Nephron progenitor cell (in vitro differentiated cells): ENCODE results near the gene UBE2U.

Experiments
- DNase-seq: peaks from one replicate; pipeline ENCODE4 v3.0.0; 2021
- H3K27ac Mint-ChIP-seq: 2 replicates; pipeline ENCODE4 v1.8.0; 2021; ENCODE audit warnings: mild to moderate bottlenecking, moderate library complexity, mixed read lengths
- H3K27me3 Mint-ChIP-seq: 2 replicates; pipeline ENCODE4 v1.8.0; 2021; ENCODE audit warnings: mild to moderate bottlenecking, low read depth, mixed read lengths; ENCODE audit not compliant: poor library complexity
- H3K36me3 Mint-ChIP-seq: 2 replicates; pipeline ENCODE4 v1.8.0; 2021; ENCODE audit warnings: low read depth, mixed read lengths
- H3K4me1 Mint-ChIP-seq: 2 replicates; pipeline ENCODE4 v1.8.0; 2021; ENCODE audit warnings: mixed read lengths
- H3K4me3 Mint-ChIP-seq: 2 replicates; pipeline ENCODE4 v1.8.0; 2021; ENCODE audit warnings: mild to moderate bottlenecking, moderate library complexity, mixed read lengths
- H3K9me3 Mint-ChIP-seq: 2 replicates; pipeline ENCODE4 v1.8.0; 2021; ENCODE audit warnings: mild to moderate bottlenecking, moderate library complexity, mixed read lengths
- TF ChIP-seq, protein P1 (sequence below): fragments of 200-600 bp; sonication (generic); IDR thresholded peaks from 2 replicates; pipeline ENCODE4 v1.5.0; 2021; ENCODE audit warnings: antibody characterized with exemption

The UBE2U gene

DNA sequence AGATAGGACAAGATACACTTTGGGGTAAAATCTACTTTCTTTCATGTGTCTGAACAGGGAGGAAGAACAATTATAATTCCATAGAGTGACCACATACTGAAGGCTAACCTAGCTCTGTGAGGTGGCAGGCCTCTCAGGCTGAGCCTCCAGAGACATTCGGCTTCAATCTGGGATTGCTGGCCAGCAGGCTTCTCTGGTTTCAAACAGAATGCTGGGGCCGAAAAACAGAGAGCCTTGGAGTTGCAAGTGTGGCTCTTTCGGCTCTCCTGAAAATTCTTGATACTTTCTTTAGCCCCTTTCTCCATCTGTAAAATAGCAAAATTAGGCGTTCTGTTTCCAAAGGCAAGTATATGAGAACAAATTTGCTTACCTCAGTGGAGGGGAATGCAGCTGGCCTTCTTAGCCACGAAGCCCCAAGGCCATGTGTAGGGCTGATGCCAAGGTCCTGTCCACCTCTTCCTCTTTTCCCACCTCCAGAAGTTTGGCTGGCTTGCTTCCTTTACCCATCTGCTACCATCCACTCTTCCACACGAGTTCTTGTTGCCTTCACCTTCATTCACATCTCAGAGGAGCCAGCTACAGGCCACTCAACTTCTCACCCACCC is 30.0 kb upstream of the UBE2U start:
- peak overlapping the region; percentile 20 for H3K27ac Mint-ChIP-seq
- H3K4me3 Mint-ChIP-seq, result no peak overlapping the region
- H3K27me3 Mint-ChIP-seq, result peaks cover 3% of the 10 kb centered on the region
- peaks cover 15% of the 10 kb centered on the region for H3K4me1 Mint-ChIP-seq
- H3K9me3 Mint-ChIP-seq, result peaks cover 28% of the 10 kb centered on the region
- H3K36me3 Mint-ChIP-seq, result peaks cover 43% of the 10 kb centered on the region
- TF ChIP-seq, protein P1, sequence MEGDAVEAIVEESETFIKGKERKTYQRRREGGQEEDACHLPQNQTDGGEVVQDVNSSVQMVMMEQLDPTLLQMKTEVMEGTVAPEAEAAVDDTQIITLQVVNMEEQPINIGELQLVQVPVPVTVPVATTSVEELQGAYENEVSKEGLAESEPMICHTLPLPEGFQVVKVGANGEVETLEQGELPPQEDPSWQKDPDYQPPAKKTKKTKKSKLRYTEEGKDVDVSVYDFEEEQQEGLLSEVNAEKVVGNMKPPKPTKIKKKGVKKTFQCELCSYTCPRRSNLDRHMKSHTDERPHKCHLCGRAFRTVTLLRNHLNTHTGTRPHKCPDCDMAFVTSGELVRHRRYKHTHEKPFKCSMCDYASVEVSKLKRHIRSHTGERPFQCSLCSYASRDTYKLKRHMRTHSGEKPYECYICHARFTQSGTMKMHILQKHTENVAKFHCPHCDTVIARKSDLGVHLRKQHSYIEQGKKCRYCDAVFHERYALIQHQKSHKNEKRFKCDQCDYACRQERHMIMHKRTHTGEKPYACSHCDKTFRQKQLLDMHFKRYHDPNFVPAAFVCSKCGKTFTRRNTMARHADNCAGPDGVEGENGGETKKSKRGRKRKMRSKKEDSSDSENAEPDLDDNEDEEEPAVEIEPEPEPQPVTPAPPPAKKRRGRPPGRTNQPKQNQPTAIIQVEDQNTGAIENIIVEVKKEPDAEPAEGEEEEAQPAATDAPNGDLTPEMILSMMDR, result no peak
- DNase-seq, result no peak

DNA sequence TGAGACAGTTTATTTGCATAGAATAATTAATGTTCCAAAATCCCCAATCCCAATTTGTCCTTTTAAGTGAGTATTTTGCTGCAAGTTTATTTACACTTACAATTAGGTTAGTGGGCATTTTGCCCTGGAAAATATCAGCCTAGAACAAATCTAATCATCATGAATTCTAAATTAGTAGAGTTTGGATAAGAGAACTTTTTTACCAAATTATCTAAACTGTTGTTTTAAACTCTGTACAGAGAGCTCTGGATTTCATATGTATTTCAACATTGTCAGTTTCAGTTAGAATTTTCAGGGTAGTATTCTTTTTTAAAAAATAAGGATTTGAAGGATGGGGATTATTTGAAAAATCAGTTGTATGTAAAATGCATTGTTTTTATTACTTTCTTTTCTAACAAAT is 27.8 kb upstream of the UBE2U start:
- Mint-ChIP-seq H3K36me3 (peaks cover 36% of the 10 kb centered on the region), H3K4me1 (peaks cover 15% of the 10 kb centered on the region)
- TF ChIP-seq, protein P1, result no peak

DNA sequence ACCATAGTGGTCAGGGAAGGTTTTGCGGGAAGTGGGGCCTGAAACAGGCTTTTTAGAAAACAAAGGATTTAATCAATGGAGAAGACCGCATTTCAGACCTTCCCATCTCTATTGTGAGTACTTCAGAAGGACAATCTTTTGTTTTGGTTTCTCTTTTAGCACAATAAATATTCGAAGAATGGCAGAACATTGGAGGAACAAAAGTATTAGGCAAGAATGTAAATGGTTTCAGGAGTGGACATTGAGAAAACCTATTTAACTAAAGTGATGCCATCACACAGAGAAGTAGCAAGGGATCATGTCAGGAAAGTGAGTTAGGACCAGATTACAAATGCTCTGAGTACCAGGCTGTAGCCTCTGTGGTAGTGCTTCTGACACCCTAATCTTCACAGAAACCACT is 26.8 kb upstream of the UBE2U start:
- TF ChIP-seq, protein P1, result no peak
- Mint-ChIP-seq H3K9me3 (peaks cover 3% of the 10 kb centered on the region), H3K27ac (peak overlapping the region; percentile 27), H3K4me3 (no peak overlapping the region), H3K36me3 (peaks cover 29% of the 10 kb centered on the region), H3K4me1 (peaks cover 15% of the 10 kb centered on the region), H3K27me3 (no peaks in the 10 kb centered on the region)
- no peak for DNase-seq

More for the DNA sequence above, 27.8 kb upstream of the UBE2U start:
- Mint-ChIP-seq H3K27me3 (peaks cover 3% of the 10 kb centered on the region), H3K27ac (no peak overlapping the region), H3K4me3 (no peak overlapping the region), H3K9me3 (peaks cover 10% of the 10 kb centered on the region)
- no peak for DNase-seq

DNA sequence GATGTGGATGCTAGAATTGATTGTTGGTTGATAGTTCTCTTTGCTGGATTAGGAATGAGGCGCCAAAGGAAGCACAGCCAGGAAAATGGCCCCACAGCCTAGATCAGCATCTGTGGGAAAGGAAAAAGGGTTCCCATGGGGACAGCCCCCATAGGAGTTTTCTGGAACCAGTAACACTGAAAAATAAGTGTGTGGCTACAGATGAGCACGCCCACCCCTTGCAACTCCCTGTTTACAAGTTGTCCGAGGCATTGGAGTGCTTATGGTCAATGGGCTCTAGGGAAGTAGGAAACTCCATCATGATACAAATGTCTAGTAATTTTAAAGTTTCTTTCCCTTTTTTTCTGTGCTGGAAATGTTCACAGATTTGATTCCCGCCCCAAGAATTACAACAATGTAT is 23.8 kb upstream of the UBE2U start:
- H3K27ac Mint-ChIP-seq, result no peak overlapping the region
- no peaks in the 10 kb centered on the region for H3K9me3 Mint-ChIP-seq
- TF ChIP-seq, protein P1, result no peak
- H3K36me3 Mint-ChIP-seq, result peaks cover 23% of the 10 kb centered on the region
- H3K4me1 Mint-ChIP-seq, result peaks cover 15% of the 10 kb centered on the region
- no peaks in the 10 kb centered on the region for H3K27me3 Mint-ChIP-seq
- DNase-seq, result no peak
- no peak overlapping the region for H3K4me3 Mint-ChIP-seq

DNA sequence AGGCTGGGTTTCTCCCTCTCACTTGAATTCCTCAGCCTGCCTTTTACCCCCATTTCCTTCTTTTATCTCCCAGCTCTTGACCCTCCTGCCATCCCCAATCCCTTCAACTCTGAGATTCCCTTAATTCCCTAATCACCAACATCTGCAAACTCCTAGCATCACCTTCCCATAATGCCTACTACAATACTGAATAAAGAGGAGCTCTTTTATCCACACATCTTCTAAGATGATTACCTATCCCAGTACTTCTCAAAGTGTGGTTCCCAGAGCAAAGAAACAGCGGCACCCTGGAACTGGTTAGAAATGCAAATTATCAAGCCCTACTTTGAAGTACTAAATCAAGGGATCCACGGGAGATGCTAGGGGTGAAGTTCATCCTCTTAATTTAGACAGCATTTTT is 21.2 kb upstream of the UBE2U start:
- TF ChIP-seq, protein P1, result no peak
- peaks cover 23% of the 10 kb centered on the region for H3K36me3 Mint-ChIP-seq
- DNase-seq, result no peak
- H3K9me3 Mint-ChIP-seq, result no peaks in the 10 kb centered on the region
- no peaks in the 10 kb centered on the region for H3K27me3 Mint-ChIP-seq
- peaks cover 15% of the 10 kb centered on the region for H3K4me1 Mint-ChIP-seq
- no peak overlapping the region for H3K27ac Mint-ChIP-seq
- no peak overlapping the region for H3K4me3 Mint-ChIP-seq

DNA sequence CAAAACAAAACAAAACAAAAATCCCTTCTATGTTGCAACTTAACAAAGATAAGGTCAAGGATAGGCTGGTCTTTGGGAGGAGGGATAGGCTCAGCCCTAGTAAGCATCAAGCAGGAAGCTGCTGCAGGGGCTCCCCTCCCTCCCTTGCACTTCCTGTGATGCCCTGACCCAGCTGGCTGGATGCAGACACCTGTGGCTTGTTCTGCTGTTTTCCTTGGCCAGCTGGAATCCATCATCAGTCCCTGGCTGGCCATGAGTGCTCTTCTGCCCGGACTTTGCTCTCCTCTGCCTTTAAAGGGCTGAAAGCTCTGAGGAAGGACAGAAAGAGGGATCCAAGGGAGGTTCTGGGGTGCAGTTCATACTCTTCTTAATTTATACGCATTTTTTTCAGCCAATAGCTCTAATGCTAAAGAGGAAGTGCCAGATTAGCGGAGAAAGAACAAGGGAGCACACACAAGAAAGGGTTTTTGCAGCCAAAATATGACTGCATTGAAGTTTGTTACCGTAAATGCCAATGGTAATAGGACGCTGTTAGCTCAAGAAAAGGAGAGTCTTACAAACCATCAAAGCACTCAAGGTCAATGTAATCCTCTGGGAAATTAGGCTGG is 19.9 kb upstream of the UBE2U start:
- H3K4me3 Mint-ChIP-seq, result no peak overlapping the region
- H3K36me3 Mint-ChIP-seq, result peaks cover 10% of the 10 kb centered on the region
- TF ChIP-seq, protein P1, result no peak
- DNase-seq, result no peak
- no peak overlapping the region for H3K27ac Mint-ChIP-seq
- no peaks in the 10 kb centered on the region for H3K9me3 Mint-ChIP-seq
- H3K4me1 Mint-ChIP-seq, result peaks cover 15% of the 10 kb centered on the region
- no peaks in the 10 kb centered on the region for H3K27me3 Mint-ChIP-seq
